H1 (cell line): ENCODE results near the gene MYO5B. TPM values are rescaled to one million over a fixed set of nuclear protein-coding genes. Genes with fewer than 3 reads are reported as not detected.

ENCODE experiments used
- CTCF ChIA-PET: fragments of 300-600 bp; sonication (Branson Sonifier 250); formaldehyde crosslinking; loops from one replicate; lab custom pipeline; 2021; ENCODE audit not compliant: partially characterized antibody; lab: Charles Lee
- POLR2A ChIA-PET: fragments of 300-600 bp; sonication (Branson Sonifier 250); formaldehyde crosslinking; loops from one replicate; lab custom pipeline; 2021; ENCODE audit warnings: inconsistent platforms; ENCODE audit not compliant: partially characterized antibody; lab: Charles Lee
- DNase-seq, 2 experiments: peaks; one replicate each; pipeline versions ENCODE4 v3.0.0 to v3.0.0-alpha.2; 2010 to 2022; ENCODE audit warnings: low spot score in 2 of 2, low read depth in 1 of 2, mixed read lengths in 1 of 2
- FAIRE-seq: peaks from 2 replicates; lab custom pipeline; 2011; peaks lifted over from hg19 to GRCh38; lab: Jason Lieb, UNC
- H2AFZ ChIP-seq: 2 replicates; pipeline ENCODE4 v1.8.1; 2012; ENCODE audit warnings: low read length, inconsistent platforms
- H2AK5ac ChIP-seq: 2 replicates; pipeline ENCODE4 v1.6.1; 2013; ENCODE audit warnings: low read depth, low read length
- H2BK120ac ChIP-seq: replicated peaks from 2 replicates; pipeline ENCODE3; 2013; ENCODE audit warnings: low read depth, low read length, inconsistent platforms
- H2BK12ac ChIP-seq: 2 replicates; pipeline ENCODE4 v1.6.1; 2013; ENCODE audit warnings: low read depth, low read length
- H2BK15ac ChIP-seq: 2 replicates; pipeline ENCODE4 v1.6.1; 2013; ENCODE audit warnings: low read length
- H2BK20ac ChIP-seq: 2 replicates; pipeline ENCODE4 v1.6.1; 2013; ENCODE audit warnings: low read length
- H2BK5ac ChIP-seq: 2 replicates; pipeline ENCODE4 v1.6.1; 2013; ENCODE audit warnings: low read depth, low read length
- H3K14ac ChIP-seq: 2 replicates; pipeline ENCODE4 v1.6.1; 2013; ENCODE audit warnings: inconsistent platforms; ENCODE audit not compliant: insufficient read length
- H3K18ac ChIP-seq: 2 replicates; pipeline ENCODE4 v1.6.1; 2013; ENCODE audit warnings: low read length; ENCODE audit errors: extremely low read depth
- H3K23ac ChIP-seq: 2 replicates; pipeline ENCODE4 v1.6.1; 2013; ENCODE audit warnings: inconsistent platforms; ENCODE audit not compliant: insufficient read length
- H3K23me2 ChIP-seq: 2 replicates; pipeline ENCODE4 v1.6.1; 2013; ENCODE audit warnings: low read depth, low read length
- H3K27ac ChIP-seq: 2 replicates; pipeline ENCODE4 v1.6.1; 2011; ENCODE audit warnings: low read depth, low read length, inconsistent platforms
- H3K27me3 ChIP-seq, 4 experiments: replicated peaks in 1 of 4; 1 replicate in 1 of 4; 2 replicates in 3 of 4; pipeline versions ENCODE4 v1.6.1 to v1.8.1; 2011 to 2013; ENCODE audit warnings: low read length in 3 of 4, mild to moderate bottlenecking in 3 of 4, inconsistent platforms in 2 of 4, mixed read lengths in 2 of 4, moderate library complexity in 1 of 4; ENCODE audit not compliant: control insufficient read depth in 3 of 4, insufficient read depth in 3 of 4; ENCODE audit errors: extremely low read depth in 1 of 4
- H3K36me3 ChIP-seq, 4 experiments: 2 replicates each; pipeline versions ENCODE4 v1.6.1 to v1.8.1; 2011 to 2013; ENCODE audit warnings: mild to moderate bottlenecking in 4 of 4, low read length in 3 of 4, moderate library complexity in 2 of 4, control low read depth in 1 of 4, inconsistent platforms in 1 of 4; ENCODE audit not compliant: insufficient read depth in 4 of 4, control insufficient read depth in 2 of 4
- H3K4ac ChIP-seq: replicated peaks from 2 replicates; pipeline ENCODE3; 2013; ENCODE audit warnings: low read length, low read depth, mixed read lengths, inconsistent platforms; ENCODE audit not compliant: insufficient read length
- H3K4me1 ChIP-seq, 4 experiments: replicated peaks in 1 of 4; 1 replicate in 1 of 4; 2 replicates in 3 of 4; pipeline versions ENCODE4 v1.6.1 to v1.8.1; 2011 to 2013; ENCODE audit warnings: low read length in 3 of 4, inconsistent platforms in 2 of 4, mixed read lengths in 1 of 4; ENCODE audit not compliant: insufficient read depth in 4 of 4, control insufficient read depth in 3 of 4
- H3K4me2 ChIP-seq, 2 experiments: 2 replicates each; pipeline versions ENCODE4 v1.6.1 to v1.8.1; 2011 to 2013; ENCODE audit warnings: low read depth in 2 of 2, low read length in 2 of 2, control low read depth in 1 of 2, inconsistent platforms in 1 of 2, mild to moderate bottlenecking in 1 of 2; ENCODE audit not compliant: insufficient read depth in 1 of 2
- H3K4me3 ChIP-seq, 4 experiments: fragments of 200-600, 300-600 bp in 1 of 4; sonication (generic), shearing (Covaris generic), sonication (Bioruptor Twin) in 1 of 4; 2 replicates each; pipeline versions ENCODE4 v1.5.1 to v1.8.1; 2011 to 2016; ENCODE audit warnings: low read length in 4 of 4, low read depth in 3 of 4, control low read depth in 2 of 4, inconsistent platforms in 2 of 4, mild to moderate bottlenecking in 2 of 4, mixed read lengths in 1 of 4, moderate library complexity in 1 of 4; ENCODE audit not compliant: insufficient read depth in 2 of 4; ENCODE audit errors: extremely low read depth in 1 of 4
- H3K56ac ChIP-seq: replicated peaks from 2 replicates; pipeline ENCODE3; 2013; ENCODE audit warnings: low read depth, mild to moderate bottlenecking, mixed read lengths, low read length, inconsistent platforms; ENCODE audit not compliant: insufficient read length
- H3K79me1 ChIP-seq: 2 replicates; pipeline ENCODE4 v1.6.1; 2013; ENCODE audit warnings: low read depth, low read length, control low read depth
- H3K79me2 ChIP-seq, 2 experiments: 2 replicates each; pipeline versions ENCODE4 v1.6.1 to v1.8.1; 2012 to 2013; ENCODE audit warnings: low read length in 2 of 2, mild to moderate bottlenecking in 2 of 2, inconsistent platforms in 1 of 2; ENCODE audit not compliant: insufficient read depth in 2 of 2, control insufficient read depth in 1 of 2
- H3K9ac ChIP-seq, 4 experiments: replicated peaks in 1 of 4; 1 replicate in 1 of 4; 2 replicates in 3 of 4; pipeline versions ENCODE4 v1.6.1 to v1.8.1; 2011 to 2013; ENCODE audit warnings: low read depth in 3 of 4, low read length in 3 of 4, control low read depth in 2 of 4, mild to moderate bottlenecking in 2 of 4, moderate library complexity in 2 of 4, inconsistent platforms in 1 of 4; ENCODE audit errors: extremely low read depth in 1 of 4
- H3K9me3 ChIP-seq, 2 experiments: 2 replicates each; pipeline versions ENCODE4 v1.6.1 to v1.8.1; 2012 to 2013; ENCODE audit warnings: mild to moderate bottlenecking in 2 of 2, moderate library complexity in 2 of 2, control low read depth in 1 of 2, inconsistent platforms in 1 of 2, low read depth in 1 of 2, low read length in 1 of 2, mixed read lengths in 1 of 2; ENCODE audit not compliant: insufficient read depth in 2 of 2
- H4K20me1 ChIP-seq, 2 experiments: replicated peaks in 1 of 2; 2 replicates each; pipeline versions ENCODE3 to v1.8.1; 2011 to 2013; ENCODE audit warnings: inconsistent platforms in 2 of 2, low read length in 2 of 2, mild to moderate bottlenecking in 1 of 2; ENCODE audit not compliant: insufficient read depth in 2 of 2, control insufficient read depth in 1 of 2
- H4K5ac ChIP-seq: 2 replicates; pipeline ENCODE4 v1.6.1; 2013; ENCODE audit warnings: low read length, low read depth, mixed read lengths, inconsistent platforms; ENCODE audit not compliant: insufficient read length
- H4K8ac ChIP-seq: 2 replicates; pipeline ENCODE4 v1.8.0; 2013; ENCODE audit warnings: mild to moderate bottlenecking, moderate library complexity, low read length, inconsistent platforms; ENCODE audit not compliant: insufficient read depth; ENCODE audit errors: extremely low read depth
- H4K91ac ChIP-seq: replicated peaks from 2 replicates; pipeline ENCODE3; 2013; ENCODE audit warnings: low read length, mixed read lengths, inconsistent platforms; ENCODE audit not compliant: insufficient read length
- CHD1 ChIP-seq: IDR thresholded peaks from 2 replicates; pipeline ENCODE4 v1.6.1; 2012; ENCODE audit warnings: low read depth, low read length, improper control_type of control experiment
- EP300 ChIP-seq, 2 experiments: IDR thresholded peaks; 1 replicate in 1 of 2; 2 replicates in 1 of 2; pipeline ENCODE4 v1.6.1; 2011 to 2012; ENCODE audit warnings: low read depth in 2 of 2, low read length in 2 of 2, mild to moderate bottlenecking in 2 of 2, borderline replicate concordance in 1 of 2, inconsistent platforms in 1 of 2, moderate library complexity in 1 of 2
- FOSL1 ChIP-seq: IDR thresholded peaks from 2 replicates; pipeline ENCODE4 v1.6.1; 2011; ENCODE audit warnings: mild to moderate bottlenecking, low read depth, low read length, moderate library complexity; ENCODE audit not compliant: insufficient read depth
- JUN ChIP-seq: IDR thresholded peaks from 2 replicates; pipeline ENCODE4 v1.6.1; 2011; ENCODE audit warnings: low read depth, mild to moderate bottlenecking, improper control_type of control experiment, low read length
- KDM5A ChIP-seq: fragments of 200-600 bp; IDR thresholded peaks from 2 replicates; pipeline ENCODE4 v1.7.1; 2012; ENCODE audit warnings: mild to moderate bottlenecking, low read length, inconsistent platforms, mixed read lengths
- MAFK ChIP-seq: IDR thresholded peaks from 2 replicates; pipeline ENCODE4 v1.6.1; 2012; ENCODE audit warnings: low read depth, mild to moderate bottlenecking, improper control_type of control experiment, low read length
- NRF1 ChIP-seq: IDR thresholded peaks from 2 replicates; pipeline ENCODE4 v1.6.1; 2011; ENCODE audit warnings: mild to moderate bottlenecking, low read depth, low read length, improper control_type of control experiment
- SIX5 ChIP-seq: IDR thresholded peaks from 2 replicates; pipeline ENCODE4 v1.6.1; 2011; ENCODE audit warnings: mild to moderate bottlenecking, low read depth, low read length
- TAF7 ChIP-seq: optimal IDR thresholded peaks from 2 replicates; pipeline ENCODE3; 2011; ENCODE audit warnings: low read depth, mild to moderate bottlenecking, inconsistent platforms, low read length, moderate library complexity, borderline replicate concordance
- TEAD4 ChIP-seq: IDR thresholded peaks from 2 replicates; pipeline ENCODE4 v1.6.1; 2012; ENCODE audit warnings: low read depth, low read length, inconsistent platforms, mixed read lengths
- ZNF274 ChIP-seq: IDR thresholded peaks from 2 replicates; pipeline ENCODE4 v1.7.0; 2012; ENCODE audit warnings: low read length, borderline replicate concordance; ENCODE audit errors: extremely low read depth
- WGBS, 2 experiments: shearing (Covaris generic) in 1 of 2; methylation state at CpG; one replicate each; pipeline versions ENCODE4 v1.1.6 to v1.1.7; 2013 to 2015; ENCODE audit warnings: low lambda C conversion rate in 2 of 2, mixed read lengths in 2 of 2, inconsistent platforms in 1 of 2, low coverage in 1 of 2, missing lambda C conversion rate in 1 of 2; ENCODE audit not compliant: insufficient replicate concordance in 2 of 2, insufficient coverage in 1 of 2, insufficient read length in 1 of 2; ENCODE audit errors: extremely low coverage in 1 of 2, missing lambda C conversion rate in 1 of 2; 5-methylcytosine and 5-hydroxymethylcytosine counted together
- polyA plus RNA-seq, 7 experiments: library from polyadenylated mRNA; depleted of rRNA in 3 of 7; stranded (reverse) in 5 of 7; unstranded in 2 of 7; fragments of >200 nt in 5 of 7; fragments of 200-250 nt in 2 of 7; gene quantifications; 1 replicate in 5 of 7; 2 replicates in 1 of 7; 4 replicates in 1 of 7; pipeline versions ENCODE4 v1.2.1 to v1.2.3, GENCODE V29; 2011 to 2013; ENCODE audit warnings: missing spikeins in 2 of 7, mixed read lengths in 2 of 7
- total RNA-seq: library from RNA; stranded (reverse); fragmentation: NEBNext Ultra II Directional; extraction: Animal tissue kit (Norgen Biotek cat#: 25700); gene quantifications from 2 replicates; pipeline ENCODE4 v1.2.1, GENCODE V29; 2021

Gene MYO5B
- total and polyA plus RNA-seq, 2 of the 8 experiments (the other 6 are each of a cell fraction or from before 2014, with no cell fraction given), result 6.4 to 7.7 TPM

DNA sequence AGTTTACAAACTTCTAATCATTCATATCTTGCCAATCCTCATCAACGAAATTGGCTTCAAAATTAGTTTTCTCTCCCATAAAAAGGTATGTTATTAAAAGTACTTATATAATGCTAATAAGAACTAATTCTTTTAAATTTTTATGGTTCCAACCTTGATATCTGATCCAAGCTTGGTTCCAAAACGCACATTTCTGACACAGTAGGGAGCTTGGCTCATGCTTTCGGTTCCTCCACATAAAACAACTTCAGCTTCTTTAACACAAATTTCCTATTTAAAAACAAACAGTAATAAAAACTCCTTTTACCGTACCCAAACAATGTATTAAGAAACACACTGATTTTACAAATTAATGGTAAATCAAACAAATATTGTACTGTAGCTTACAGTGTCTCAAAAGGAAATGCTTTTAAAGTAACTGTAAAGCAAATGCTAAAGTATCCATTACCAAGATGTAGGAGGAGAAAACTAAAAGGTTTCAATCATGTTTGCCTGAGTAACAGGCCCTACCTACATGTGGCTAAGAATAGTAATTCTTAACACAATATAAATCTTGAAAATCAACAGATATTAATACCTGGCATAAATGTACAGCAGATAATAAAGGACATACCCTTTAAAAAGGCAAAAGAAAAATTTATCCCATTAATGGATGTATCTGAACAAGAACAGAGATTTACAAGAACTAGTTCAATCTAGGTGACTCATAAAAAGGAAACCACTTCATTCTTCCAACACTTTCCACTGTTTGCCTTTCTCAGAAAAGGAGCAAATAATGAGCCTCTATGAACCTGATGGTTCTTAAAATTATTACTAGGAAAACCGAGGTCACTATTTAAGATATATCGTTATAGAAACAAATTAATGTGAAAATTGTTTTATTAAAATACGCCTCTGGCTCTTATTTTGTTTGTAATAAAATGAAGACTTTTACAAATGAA lies 399.1 kb downstream of the MYO5B start:
- Histone ChIP-seq H3K4ac (no peak overlapping the region), H3K9me3 (peaks cover 0 to 10% of the 10 kb centered on the region in 2 experiments; a peak in 1 of 4 replicates), H3K27me3 (no peaks in the 10 kb centered on the region), H4K91ac (no peak overlapping the region), H2AK5ac (no peak overlapping the region), H4K20me1 (peaks cover 0 to 3% of the 10 kb centered on the region in 2 experiments), H3K23me2 (no peaks in the 10 kb centered on the region), H3K79me1 (no peaks in the 10 kb centered on the region), H2BK15ac (no peak overlapping the region), H2AFZ (no peak overlapping the region), H3K23ac (no peak overlapping the region), H2BK20ac (no peak overlapping the region), H3K36me3 (peaks cover 6 to 66% (median 51%) of the 10 kb centered on the region in 4 experiments), H3K18ac (no peak overlapping the region), H2BK120ac (no peak overlapping the region), H3K4me1 (no peaks in the 10 kb centered on the region), H3K56ac (no peak overlapping the region), H3K4me2 (no peak overlapping the region), H2BK5ac (no peak overlapping the region), H3K9ac (no peak overlapping the region), H3K4me3 (no peak overlapping the region), H4K8ac (no peak overlapping the region), H3K14ac (no peak overlapping the region), H2BK12ac (no peak overlapping the region), H3K79me2 (no peaks in the 10 kb centered on the region), H3K27ac (no peak overlapping the region), H4K5ac (no peak overlapping the region)
- DNase-seq (no peak), FAIRE-seq (no peak)
- WGBS, 2 experiments, result 88 to 100% methylated on average over 1 to 7 of the region's 7 CpGs
- POLR2A ChIA-PET, result interaction anchor here (1.7 kb wide), 1 partner anchor 17 kb away, joined by 10 read pairs; the partner anchor contains the start of gene ACAA2
- CTCF ChIA-PET, result interaction anchor here (1.3 to 2.5 kb wide), 2 partner anchors 19 to 62 kb away, joined by 3 to 11 read pairs; no protein-coding TSS in a partner anchor
- TF ChIP-seq FOSL1 (no peak), MAFK (no peak), NRF1 (no peak), TEAD4 (no peak), SIX5 (no peak), JUN (no peak), ZNF274 (no peak), EP300 (IDR thresholded peaks at IDR 0.05; ENCODE audit: borderline replicate concordance in 1 of 2, low read depth in 2 of 2, low read length in 2 of 2) (no peak), TAF7 (no peak), KDM5A (no peak), CHD1 (no peak)
